ENCODE data around the gene HOXB5. TPM values are rescaled to one million over a fixed set of nuclear protein-coding genes. Genes with fewer than 3 reads are reported as not detected.

Gene HOXB5
- total RNA-seq, 2 donors from 2014 or later = not detected

- H3K4me1 Mint-ChIP-seq = peaks cover 44% of the 10 kb centered on the region
- no peaks in the 10 kb centered on the region for H3K9me3 ChIP-seq (ENCODE audit: control insufficient read depth, low read length, poor library complexity, severe bottlenecking)
- ATAC-seq (no peak), DNase-seq (no peak)
- peaks cover 11% of the 10 kb centered on the region for H3K36me3 Mint-ChIP-seq (ENCODE audit: low read depth)
- H3K27ac Mint-ChIP-seq = peak overlapping the region; percentile 61
- H3K4me3 Mint-ChIP-seq = peak overlapping the region; percentile 68
- peaks cover 94% of the 10 kb centered on the region for H3K27me3 Mint-ChIP-seq
Measured at GRCh38 chr17:48616717-48617470, 23.3 kb upstream of the HOXB5 start.

GRCh38 chr17:48615963-48616716 is 22.6 kb upstream of the HOXB5 start:
- peak overlapping the region; percentile 61 for H3K27ac Mint-ChIP-seq
- H3K36me3 Mint-ChIP-seq (ENCODE audit: low read depth) = peaks cover 7% of the 10 kb centered on the region
- no peaks in the 10 kb centered on the region for H3K9me3 ChIP-seq (ENCODE audit: control insufficient read depth, low read length, poor library complexity, severe bottlenecking)
- ATAC-seq (no peak), DNase-seq (no peak)
- H3K27me3 Mint-ChIP-seq = peaks cover 94% of the 10 kb centered on the region
- peaks cover 50% of the 10 kb centered on the region for H3K4me1 Mint-ChIP-seq
- no peak overlapping the region for H3K4me3 Mint-ChIP-seq

- Mint-ChIP-seq H3K27me3 (peaks cover 91% of the 10 kb centered on the region), H3K27ac (peak within 1 kb of the TSS; percentile 73), H3K4me3 (peak within 1 kb of the TSS; percentile 95), H3K4me1 (peaks cover 53% of the 10 kb centered on the region), H3K36me3 (ENCODE audit: low read depth) (peaks cover 6% of the 10 kb centered on the region)
- ATAC-seq = no peak
- no peak for DNase-seq
- H3K9me3 ChIP-seq (ENCODE audit: control insufficient read depth, low read length, poor library complexity, severe bottlenecking) = no peaks in the 10 kb centered on the region
Measured at GRCh38 chr17:48615047-48615962, 21.7 kb upstream of the HOXB5 start, which contains the start of gene HOXB8. HOXB8 (minus strand) TSS chr17:48615292; CDS start chr17:48614704, 588 bp downstream.

GRCh38 chr17:48613862-48614694 is 20.5 kb upstream of the HOXB5 start:
- no peak for DNase-seq
- peaks cover 48% of the 10 kb centered on the region for H3K4me1 Mint-ChIP-seq
- peaks cover 86% of the 10 kb centered on the region for H3K27me3 Mint-ChIP-seq
- peak overlapping the region; percentile 95 for H3K4me3 Mint-ChIP-seq
- ATAC-seq = no peak
- H3K36me3 Mint-ChIP-seq (ENCODE audit: low read depth) = peaks cover 6% of the 10 kb centered on the region
- H3K27ac Mint-ChIP-seq = peak overlapping the region; percentile 73
- H3K9me3 ChIP-seq (ENCODE audit: control insufficient read depth, low read length, poor library complexity, severe bottlenecking) = no peaks in the 10 kb centered on the region

GRCh38 chr17:48612854-48613691 is 19.5 kb upstream of the HOXB5 start:
- H3K4me1 Mint-ChIP-seq = peaks cover 40% of the 10 kb centered on the region

GRCh38 chr17:48612456-48612853 is 18.9 kb upstream of the HOXB5 start:
- ATAC-seq = peak; percentile 18
- no peak for DNase-seq
- Mint-ChIP-seq H3K4me1 (peaks cover 41% of the 10 kb centered on the region), H3K27ac (no peak overlapping the region), H3K36me3 (ENCODE audit: low read depth) (peaks cover 8% of the 10 kb centered on the region), H3K27me3 (peaks cover 86% of the 10 kb centered on the region), H3K4me3 (peak overlapping the region; percentile 95)
- no peaks in the 10 kb centered on the region for H3K9me3 ChIP-seq (ENCODE audit: control insufficient read depth, low read length, poor library complexity, severe bottlenecking)

More at GRCh38 chr17:48612854-48613691, 19.5 kb upstream of the HOXB5 start:
- Mint-ChIP-seq H3K36me3 (ENCODE audit: low read depth) (peaks cover 6% of the 10 kb centered on the region), H3K27ac (no peak overlapping the region), H3K4me3 (peak overlapping the region; percentile 95), H3K27me3 (peaks cover 85% of the 10 kb centered on the region)
- DNase-seq (peak in 2 of 3 donors; percentile 46 to 50), ATAC-seq (peak; percentile 78)
- no peaks in the 10 kb centered on the region for H3K9me3 ChIP-seq (ENCODE audit: control insufficient read depth, low read length, poor library complexity, severe bottlenecking)

GRCh38 chr17:48611681-48612455 is 18.3 kb upstream of the HOXB5 start:
- peak; percentile 3 for ATAC-seq
- H3K27me3 Mint-ChIP-seq = peaks cover 86% of the 10 kb centered on the region

GRCh38 chr17:48611213-48611612 is 17.6 kb upstream of the HOXB5 start:
- no peaks in the 10 kb centered on the region for H3K9me3 ChIP-seq (ENCODE audit: control insufficient read depth, low read length, poor library complexity, severe bottlenecking)
- H3K4me1 Mint-ChIP-seq = peaks cover 34% of the 10 kb centered on the region
- ATAC-seq (no peak), DNase-seq (no peak)
- H3K36me3 Mint-ChIP-seq (ENCODE audit: low read depth) = peaks cover 7% of the 10 kb centered on the region
- H3K27me3 Mint-ChIP-seq = peaks cover 86% of the 10 kb centered on the region
- peak overlapping the region; percentile 95 for H3K4me3 Mint-ChIP-seq
- H3K27ac Mint-ChIP-seq = peak overlapping the region; percentile 65

More at GRCh38 chr17:48611681-48612455, 18.3 kb upstream of the HOXB5 start:
- peak overlapping the region; percentile 95 for H3K4me3 Mint-ChIP-seq
- H3K9me3 ChIP-seq (ENCODE audit: control insufficient read depth, low read length, poor library complexity, severe bottlenecking) = no peaks in the 10 kb centered on the region
- H3K4me1 Mint-ChIP-seq = peaks cover 36% of the 10 kb centered on the region
- H3K27ac Mint-ChIP-seq = no peak overlapping the region
- DNase-seq = no peak
- H3K36me3 Mint-ChIP-seq (ENCODE audit: low read depth) = peaks cover 5% of the 10 kb centered on the region

- H3K4me1 Mint-ChIP-seq = peaks cover 34% of the 10 kb centered on the region
- H3K4me3 Mint-ChIP-seq = peak within 1 kb of the TSS; percentile 95
- DNase-seq = peak in 2 of 3 donors; percentile 46 to 57
- peak within 1 kb of the TSS; percentile 65 for H3K27ac Mint-ChIP-seq
- peaks cover 87% of the 10 kb centered on the region for H3K27me3 Mint-ChIP-seq
- peaks cover 7% of the 10 kb centered on the region for H3K36me3 Mint-ChIP-seq (ENCODE audit: low read depth)
- H3K9me3 ChIP-seq (ENCODE audit: control insufficient read depth, low read length, poor library complexity, severe bottlenecking) = no peaks in the 10 kb centered on the region
- ATAC-seq = peak; percentile 45
Measured at GRCh38 chr17:48610282-48611211, 17.0 kb upstream of the HOXB5 start, which contains the start of gene HOXB7. HOXB7 (minus strand) TSS chr17:48611017; CDS start chr17:48610918, 99 bp downstream.

- Mint-ChIP-seq H3K27me3 (peaks cover 87% of the 10 kb centered on the region), H3K36me3 (ENCODE audit: low read depth) (peaks cover 6% of the 10 kb centered on the region), H3K4me1 (peaks cover 31% of the 10 kb centered on the region), H3K27ac (no peak overlapping the region), H3K4me3 (peak overlapping the region; percentile 95)
- DNase-seq (no peak), ATAC-seq (no peak)
- no peaks in the 10 kb centered on the region for H3K9me3 ChIP-seq (ENCODE audit: control insufficient read depth, low read length, poor library complexity, severe bottlenecking)
Measured at GRCh38 chr17:48609759-48610281, 16.2 kb upstream of the HOXB5 start.
